Astrocyte of the spinal cord (primary cell): ENCODE results near the gene PRSS33.

Experiments used
- DNase-seq: peaks from one replicate; pipeline ENCODE4 v3.0.0; 2011; ENCODE audit warnings: low read depth, low spot score
- H3K4me3 ChIP-seq: 2 replicates; pipeline ENCODE4 v1.5.1; 2011; ENCODE audit warnings: low read depth, mild to moderate bottlenecking, low read length, moderate library complexity
- CTCF ChIP-seq: IDR thresholded peaks from 2 replicates; pipeline ENCODE4 v1.5.1; 2012; ENCODE audit warnings: low read depth, mild to moderate bottlenecking, low read length, inconsistent platforms
- in situ Hi-C: cut with HindIII; loops from 2 replicates; pipeline ENCODE4 v1.10.0; 2017; ENCODE audit warnings: low sequenced_read_pairs

Gene PRSS33

DNA sequence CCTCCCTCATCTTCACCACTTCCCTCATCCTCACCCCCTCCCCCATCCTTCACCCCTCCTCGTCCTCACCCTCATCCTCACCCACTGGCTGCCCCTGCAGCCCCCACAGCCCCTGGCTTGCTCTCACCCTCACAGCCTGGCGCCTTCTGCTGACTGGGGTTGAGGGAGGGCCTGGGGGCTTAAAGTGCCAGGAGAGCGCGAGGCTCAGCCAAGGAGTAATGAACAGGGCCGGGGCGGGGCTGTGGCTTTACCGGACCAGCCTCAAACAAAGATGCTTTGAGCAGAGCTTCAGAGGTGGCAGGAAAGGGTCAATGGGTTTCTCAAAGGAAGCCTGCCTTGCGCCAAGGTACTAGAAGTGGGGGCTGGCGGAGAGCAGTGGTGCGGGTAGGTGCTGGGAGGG is at the start of gene PRSS33:
PRSS33 (minus strand) TSS at position 155 of the 400 bp plus-strand sequence. CDS start 1,013 bp downstream, outside the sequence.
- TF ChIP-seq CTCF: no peak
- in situ Hi-C loops: no loop called here
- no peak within 1 kb of the TSS for H3K4me3 ChIP-seq
- no peak for DNase-seq

- peak; percentile 16 for DNase-seq
- no peak overlapping the region for H3K4me3 ChIP-seq
- TF ChIP-seq CTCF: no peak
- in situ Hi-C loops: no loop called here
Observed at GRCh38 chr16:2836646-2837508, 49.5 kb upstream of the PRSS33 start.

DNA sequence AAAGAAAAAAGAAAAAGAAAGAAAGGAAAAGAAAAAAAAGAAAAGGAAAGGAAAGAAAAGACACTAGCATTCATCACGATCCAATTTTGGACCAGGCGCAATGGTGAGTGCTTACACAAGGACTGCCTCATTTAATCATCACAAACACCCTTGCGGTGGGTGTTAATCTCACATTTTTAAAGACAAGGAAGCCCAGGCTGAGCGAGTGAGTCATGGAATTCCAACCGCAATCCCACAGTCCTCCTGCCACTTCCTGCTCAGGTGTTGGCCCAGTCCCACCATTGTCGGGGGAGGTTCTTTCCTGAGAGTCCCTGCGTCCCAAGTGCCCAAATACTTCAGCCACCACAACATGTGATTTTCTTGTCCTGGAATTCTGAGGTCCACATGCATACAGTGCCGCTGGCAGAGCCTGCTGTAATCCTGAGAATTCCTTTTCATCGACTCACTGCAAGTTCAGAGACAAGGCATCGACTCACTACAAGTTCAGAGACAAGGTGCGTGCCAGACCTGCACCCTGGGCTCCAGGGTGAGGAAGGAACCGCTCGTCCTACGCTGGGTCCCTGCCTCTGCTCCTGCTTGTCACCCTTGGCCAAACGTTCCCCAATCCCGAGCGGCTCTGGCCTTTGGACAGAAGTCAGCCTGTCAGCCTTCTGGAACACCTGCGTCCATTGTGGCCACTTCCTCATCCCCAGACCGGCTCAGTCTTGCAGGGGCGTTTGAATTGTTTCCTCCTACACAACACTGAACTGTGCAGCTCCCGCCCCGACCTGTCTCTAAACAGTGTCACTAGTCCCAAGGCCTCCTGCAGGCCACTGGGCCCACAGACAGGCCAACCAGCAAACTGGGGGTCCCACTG is 48.5 kb upstream of the PRSS33 start:
- DNase-seq: peak; percentile 96
- TF ChIP-seq CTCF: no peak
- no peak overlapping the region for H3K4me3 ChIP-seq
- in situ Hi-C loops: no loop called here

DNA sequence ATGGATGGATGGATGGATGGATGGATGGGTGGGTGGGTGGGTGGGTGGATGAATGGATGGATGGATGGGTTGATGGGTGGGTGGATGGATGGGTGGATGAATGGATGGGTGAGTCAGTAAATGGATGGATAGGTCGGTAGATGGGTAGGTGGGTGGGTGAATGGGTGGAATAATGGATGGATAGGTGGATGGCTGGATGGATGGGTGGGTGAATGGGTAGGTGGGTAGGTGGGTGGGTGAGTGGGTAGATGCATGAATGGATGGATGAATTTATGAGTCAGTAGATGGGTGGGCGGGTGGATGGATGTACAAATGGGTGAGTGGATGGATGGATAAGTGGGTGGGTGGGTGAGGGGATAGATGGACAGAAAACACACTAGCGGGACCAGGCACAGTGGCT is 47.6 kb upstream of the PRSS33 start:
- no peak overlapping the region for H3K4me3 ChIP-seq
- DNase-seq: no peak
- TF ChIP-seq CTCF: no peak
- in situ Hi-C loops: no loop called here

DNA sequence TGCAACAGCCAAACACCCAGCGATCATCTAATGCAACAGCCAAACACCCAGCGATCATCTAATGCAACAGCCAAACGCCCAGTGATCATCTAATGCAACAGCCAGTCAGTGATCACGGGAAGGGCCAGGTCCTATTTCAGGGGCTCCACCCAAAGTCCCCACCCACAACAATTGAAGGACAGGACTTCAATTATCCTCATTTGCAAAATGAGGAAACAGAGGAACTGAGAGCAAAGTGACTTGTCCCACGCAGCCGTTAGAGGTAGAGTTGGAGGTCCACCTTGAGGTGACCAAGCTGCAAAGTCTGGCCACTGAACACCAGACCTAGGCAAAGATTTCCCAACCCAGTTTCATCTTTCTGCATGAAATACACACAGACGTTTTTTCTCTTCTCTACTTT is 46.4 kb upstream of the PRSS33 start:
- H3K4me3 ChIP-seq: no peak overlapping the region
- in situ Hi-C loops: no loop called here
- TF ChIP-seq CTCF: no peak
- DNase-seq: no peak

DNA sequence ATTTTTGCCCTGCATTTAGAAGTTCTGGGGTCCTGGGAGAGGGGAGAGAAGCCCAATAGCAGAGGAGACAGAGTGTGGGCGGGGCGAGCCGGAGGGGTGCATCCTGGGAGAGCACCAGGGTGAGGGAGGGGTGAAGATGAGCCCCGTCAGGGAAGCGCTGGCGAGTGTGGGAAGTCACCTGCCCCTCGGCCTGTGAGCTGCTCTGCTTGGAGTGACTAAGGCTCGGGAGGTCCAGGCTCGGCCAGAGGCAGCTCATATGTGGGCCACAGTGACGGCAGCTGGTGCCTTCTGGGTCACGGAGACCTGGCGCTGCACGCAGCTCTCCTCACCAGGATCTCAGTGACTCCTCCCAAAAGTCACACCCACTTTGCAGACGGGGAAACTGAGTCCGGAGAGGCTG is 43.8 kb upstream of the PRSS33 start:
- H3K4me3 ChIP-seq: no peak overlapping the region
- TF ChIP-seq CTCF: no peak
- in situ Hi-C loops: no loop called here
- no peak for DNase-seq
